H1 (cell line): Measurements from ENCODE around the gene ZBTB38. TPM values are rescaled to one million over a fixed set of nuclear protein-coding genes. Genes with fewer than 3 reads are reported as not detected.

ENCODE experiments used
- CTCF ChIA-PET: fragments of 300-600 bp; sonication (Branson Sonifier 250); formaldehyde crosslinking; loops from one replicate; lab custom pipeline; 2021; ENCODE audit not compliant: partially characterized antibody; lab: Charles Lee
- POLR2A ChIA-PET: fragments of 300-600 bp; sonication (Branson Sonifier 250); formaldehyde crosslinking; loops from one replicate; lab custom pipeline; 2021; ENCODE audit warnings: inconsistent platforms; ENCODE audit not compliant: partially characterized antibody; lab: Charles Lee
- DNase-seq, 2 experiments: peaks; one replicate each; pipeline versions ENCODE4 v3.0.0 to v3.0.0-alpha.2; 2010 to 2022; ENCODE audit warnings: low spot score in 2 of 2, low read depth in 1 of 2, mixed read lengths in 1 of 2
- FAIRE-seq: peaks from 2 replicates; lab custom pipeline; 2011; peaks lifted over from hg19 to GRCh38; lab: Jason Lieb, UNC
- H2AFZ ChIP-seq: 2 replicates; pipeline ENCODE4 v1.8.1; 2012; ENCODE audit warnings: low read length, inconsistent platforms
- H2AK5ac ChIP-seq: 2 replicates; pipeline ENCODE4 v1.6.1; 2013; ENCODE audit warnings: low read depth, low read length
- H2BK120ac ChIP-seq: replicated peaks from 2 replicates; pipeline ENCODE3; 2013; ENCODE audit warnings: low read depth, low read length, inconsistent platforms
- H2BK12ac ChIP-seq: 2 replicates; pipeline ENCODE4 v1.6.1; 2013; ENCODE audit warnings: low read depth, low read length
- H2BK15ac ChIP-seq: 2 replicates; pipeline ENCODE4 v1.6.1; 2013; ENCODE audit warnings: low read length
- H2BK20ac ChIP-seq: 2 replicates; pipeline ENCODE4 v1.6.1; 2013; ENCODE audit warnings: low read length
- H2BK5ac ChIP-seq: 2 replicates; pipeline ENCODE4 v1.6.1; 2013; ENCODE audit warnings: low read depth, low read length
- H3K14ac ChIP-seq: 2 replicates; pipeline ENCODE4 v1.6.1; 2013; ENCODE audit warnings: inconsistent platforms; ENCODE audit not compliant: insufficient read length
- H3K18ac ChIP-seq: 2 replicates; pipeline ENCODE4 v1.6.1; 2013; ENCODE audit warnings: low read length; ENCODE audit errors: extremely low read depth
- H3K23ac ChIP-seq: 2 replicates; pipeline ENCODE4 v1.6.1; 2013; ENCODE audit warnings: inconsistent platforms; ENCODE audit not compliant: insufficient read length
- H3K23me2 ChIP-seq: 2 replicates; pipeline ENCODE4 v1.6.1; 2013; ENCODE audit warnings: low read depth, low read length
- H3K27ac ChIP-seq: 2 replicates; pipeline ENCODE4 v1.6.1; 2011; ENCODE audit warnings: low read depth, low read length, inconsistent platforms
- H3K27me3 ChIP-seq, 4 experiments: replicated peaks in 1 of 4; 1 replicate in 1 of 4; 2 replicates in 3 of 4; pipeline versions ENCODE4 v1.6.1 to v1.8.1; 2011 to 2013; ENCODE audit warnings: low read length in 3 of 4, mild to moderate bottlenecking in 3 of 4, inconsistent platforms in 2 of 4, mixed read lengths in 2 of 4, moderate library complexity in 1 of 4; ENCODE audit not compliant: control insufficient read depth in 3 of 4, insufficient read depth in 3 of 4; ENCODE audit errors: extremely low read depth in 1 of 4
- H3K36me3 ChIP-seq, 4 experiments: 2 replicates each; pipeline versions ENCODE4 v1.6.1 to v1.8.1; 2011 to 2013; ENCODE audit warnings: mild to moderate bottlenecking in 4 of 4, low read length in 3 of 4, moderate library complexity in 2 of 4, control low read depth in 1 of 4, inconsistent platforms in 1 of 4; ENCODE audit not compliant: insufficient read depth in 4 of 4, control insufficient read depth in 2 of 4
- H3K4ac ChIP-seq: replicated peaks from 2 replicates; pipeline ENCODE3; 2013; ENCODE audit warnings: low read length, low read depth, mixed read lengths, inconsistent platforms; ENCODE audit not compliant: insufficient read length
- H3K4me1 ChIP-seq, 4 experiments: replicated peaks in 1 of 4; 1 replicate in 1 of 4; 2 replicates in 3 of 4; pipeline versions ENCODE4 v1.6.1 to v1.8.1; 2011 to 2013; ENCODE audit warnings: low read length in 3 of 4, inconsistent platforms in 2 of 4, mixed read lengths in 1 of 4; ENCODE audit not compliant: insufficient read depth in 4 of 4, control insufficient read depth in 3 of 4
- H3K4me2 ChIP-seq, 2 experiments: 2 replicates each; pipeline versions ENCODE4 v1.6.1 to v1.8.1; 2011 to 2013; ENCODE audit warnings: low read depth in 2 of 2, low read length in 2 of 2, control low read depth in 1 of 2, inconsistent platforms in 1 of 2, mild to moderate bottlenecking in 1 of 2; ENCODE audit not compliant: insufficient read depth in 1 of 2
- H3K4me3 ChIP-seq, 4 experiments: fragments of 200-600, 300-600 bp in 1 of 4; sonication (generic), shearing (Covaris generic), sonication (Bioruptor Twin) in 1 of 4; 2 replicates each; pipeline versions ENCODE4 v1.5.1 to v1.8.1; 2011 to 2016; ENCODE audit warnings: low read length in 4 of 4, low read depth in 3 of 4, control low read depth in 2 of 4, inconsistent platforms in 2 of 4, mild to moderate bottlenecking in 2 of 4, mixed read lengths in 1 of 4, moderate library complexity in 1 of 4; ENCODE audit not compliant: insufficient read depth in 2 of 4; ENCODE audit errors: extremely low read depth in 1 of 4
- H3K56ac ChIP-seq: replicated peaks from 2 replicates; pipeline ENCODE3; 2013; ENCODE audit warnings: low read depth, mild to moderate bottlenecking, mixed read lengths, low read length, inconsistent platforms; ENCODE audit not compliant: insufficient read length
- H3K79me1 ChIP-seq: 2 replicates; pipeline ENCODE4 v1.6.1; 2013; ENCODE audit warnings: low read depth, low read length, control low read depth
- H3K79me2 ChIP-seq, 2 experiments: 2 replicates each; pipeline versions ENCODE4 v1.6.1 to v1.8.1; 2012 to 2013; ENCODE audit warnings: low read length in 2 of 2, mild to moderate bottlenecking in 2 of 2, inconsistent platforms in 1 of 2; ENCODE audit not compliant: insufficient read depth in 2 of 2, control insufficient read depth in 1 of 2
- H3K9ac ChIP-seq, 4 experiments: replicated peaks in 1 of 4; 1 replicate in 1 of 4; 2 replicates in 3 of 4; pipeline versions ENCODE4 v1.6.1 to v1.8.1; 2011 to 2013; ENCODE audit warnings: low read depth in 3 of 4, low read length in 3 of 4, control low read depth in 2 of 4, mild to moderate bottlenecking in 2 of 4, moderate library complexity in 2 of 4, inconsistent platforms in 1 of 4; ENCODE audit errors: extremely low read depth in 1 of 4
- H3K9me3 ChIP-seq, 2 experiments: 2 replicates each; pipeline versions ENCODE4 v1.6.1 to v1.8.1; 2012 to 2013; ENCODE audit warnings: mild to moderate bottlenecking in 2 of 2, moderate library complexity in 2 of 2, control low read depth in 1 of 2, inconsistent platforms in 1 of 2, low read depth in 1 of 2, low read length in 1 of 2, mixed read lengths in 1 of 2; ENCODE audit not compliant: insufficient read depth in 2 of 2
- H4K20me1 ChIP-seq, 2 experiments: replicated peaks in 1 of 2; 2 replicates each; pipeline versions ENCODE3 to v1.8.1; 2011 to 2013; ENCODE audit warnings: inconsistent platforms in 2 of 2, low read length in 2 of 2, mild to moderate bottlenecking in 1 of 2; ENCODE audit not compliant: insufficient read depth in 2 of 2, control insufficient read depth in 1 of 2
- H4K5ac ChIP-seq: 2 replicates; pipeline ENCODE4 v1.6.1; 2013; ENCODE audit warnings: low read length, low read depth, mixed read lengths, inconsistent platforms; ENCODE audit not compliant: insufficient read length
- H4K8ac ChIP-seq: 2 replicates; pipeline ENCODE4 v1.8.0; 2013; ENCODE audit warnings: mild to moderate bottlenecking, moderate library complexity, low read length, inconsistent platforms; ENCODE audit not compliant: insufficient read depth; ENCODE audit errors: extremely low read depth
- H4K91ac ChIP-seq: replicated peaks from 2 replicates; pipeline ENCODE3; 2013; ENCODE audit warnings: low read length, mixed read lengths, inconsistent platforms; ENCODE audit not compliant: insufficient read length
- ATF3 ChIP-seq: IDR thresholded peaks from 2 replicates; pipeline ENCODE4 v1.6.1; 2011; ENCODE audit warnings: low read depth, mild to moderate bottlenecking, low read length; ENCODE audit not compliant: insufficient read depth
- CTBP2 ChIP-seq: IDR thresholded peaks from 2 replicates; pipeline ENCODE4 v1.7.0; 2011; ENCODE audit warnings: borderline replicate concordance, mild to moderate bottlenecking, moderate library complexity, mixed read lengths, low read length; ENCODE audit not compliant: insufficient read depth, insufficient read length
- EGR1 ChIP-seq: IDR thresholded peaks from 2 replicates; pipeline ENCODE4 v1.6.1; 2011; ENCODE audit warnings: low read depth, low read length, borderline replicate concordance
- HDAC6 ChIP-seq: IDR thresholded peaks from one replicate; pipeline ENCODE4 v1.7.1; 2012; ENCODE audit warnings: low read depth, mild to moderate bottlenecking, inconsistent platforms, low read length, moderate library complexity
- KDM1A ChIP-seq: fragments of 200-600, 300-600 bp; sonication (generic); IDR thresholded peaks from 2 replicates; pipeline ENCODE4 v1.7.1; 2016; ENCODE audit warnings: mild to moderate bottlenecking, low read length, borderline replicate concordance
- POLR2AphosphoS5 ChIP-seq: IDR thresholded peaks from 2 replicates; pipeline ENCODE4 v1.6.1; 2011; ENCODE audit warnings: low read depth, low read length
- SAP30 ChIP-seq: fragments of 300-600 bp; sonication (generic); IDR thresholded peaks from 2 replicates; pipeline ENCODE4 v1.7.1; 2012; ENCODE audit warnings: low read length, moderate library complexity, mild to moderate bottlenecking, inconsistent platforms; ENCODE audit not compliant: insufficient read depth, insufficient replicate concordance
- SIX5 ChIP-seq: IDR thresholded peaks from 2 replicates; pipeline ENCODE4 v1.6.1; 2011; ENCODE audit warnings: mild to moderate bottlenecking, low read depth, low read length
- SP1 ChIP-seq: IDR thresholded peaks from 2 replicates; pipeline ENCODE4 v1.6.1; 2011; ENCODE audit warnings: low read depth, low read length
- SP2 ChIP-seq: IDR thresholded peaks from 2 replicates; pipeline ENCODE4 v1.6.1; 2012; ENCODE audit warnings: mild to moderate bottlenecking, low read length, inconsistent platforms
- TAF1 ChIP-seq: IDR thresholded peaks from 2 replicates; pipeline ENCODE4 v1.6.1; 2011; ENCODE audit warnings: mild to moderate bottlenecking, low read depth, low read length
- WGBS, 2 experiments: shearing (Covaris generic) in 1 of 2; methylation state at CpG; one replicate each; pipeline versions ENCODE4 v1.1.6 to v1.1.7; 2013 to 2015; ENCODE audit warnings: low lambda C conversion rate in 2 of 2, mixed read lengths in 2 of 2, inconsistent platforms in 1 of 2, low coverage in 1 of 2, missing lambda C conversion rate in 1 of 2; ENCODE audit not compliant: insufficient replicate concordance in 2 of 2, insufficient coverage in 1 of 2, insufficient read length in 1 of 2; ENCODE audit errors: extremely low coverage in 1 of 2, missing lambda C conversion rate in 1 of 2; 5-methylcytosine and 5-hydroxymethylcytosine counted together
- polyA plus RNA-seq, 7 experiments: library from polyadenylated mRNA; depleted of rRNA in 3 of 7; stranded (reverse) in 5 of 7; unstranded in 2 of 7; fragments of >200 nt in 5 of 7; fragments of 200-250 nt in 2 of 7; gene quantifications; 1 replicate in 5 of 7; 2 replicates in 1 of 7; 4 replicates in 1 of 7; pipeline versions ENCODE4 v1.2.1 to v1.2.3, GENCODE V29; 2011 to 2013; ENCODE audit warnings: missing spikeins in 2 of 7, mixed read lengths in 2 of 7
- total RNA-seq: library from RNA; stranded (reverse); fragmentation: NEBNext Ultra II Directional; extraction: Animal tissue kit (Norgen Biotek cat#: 25700); gene quantifications from 2 replicates; pipeline ENCODE4 v1.2.1, GENCODE V29; 2021

Gene ZBTB38
- total and polyA plus RNA-seq, 2 of the 8 experiments (the other 6 are each of a cell fraction or from before 2014, with no cell fraction given): 4.4 to 10.5 TPM

DNA sequence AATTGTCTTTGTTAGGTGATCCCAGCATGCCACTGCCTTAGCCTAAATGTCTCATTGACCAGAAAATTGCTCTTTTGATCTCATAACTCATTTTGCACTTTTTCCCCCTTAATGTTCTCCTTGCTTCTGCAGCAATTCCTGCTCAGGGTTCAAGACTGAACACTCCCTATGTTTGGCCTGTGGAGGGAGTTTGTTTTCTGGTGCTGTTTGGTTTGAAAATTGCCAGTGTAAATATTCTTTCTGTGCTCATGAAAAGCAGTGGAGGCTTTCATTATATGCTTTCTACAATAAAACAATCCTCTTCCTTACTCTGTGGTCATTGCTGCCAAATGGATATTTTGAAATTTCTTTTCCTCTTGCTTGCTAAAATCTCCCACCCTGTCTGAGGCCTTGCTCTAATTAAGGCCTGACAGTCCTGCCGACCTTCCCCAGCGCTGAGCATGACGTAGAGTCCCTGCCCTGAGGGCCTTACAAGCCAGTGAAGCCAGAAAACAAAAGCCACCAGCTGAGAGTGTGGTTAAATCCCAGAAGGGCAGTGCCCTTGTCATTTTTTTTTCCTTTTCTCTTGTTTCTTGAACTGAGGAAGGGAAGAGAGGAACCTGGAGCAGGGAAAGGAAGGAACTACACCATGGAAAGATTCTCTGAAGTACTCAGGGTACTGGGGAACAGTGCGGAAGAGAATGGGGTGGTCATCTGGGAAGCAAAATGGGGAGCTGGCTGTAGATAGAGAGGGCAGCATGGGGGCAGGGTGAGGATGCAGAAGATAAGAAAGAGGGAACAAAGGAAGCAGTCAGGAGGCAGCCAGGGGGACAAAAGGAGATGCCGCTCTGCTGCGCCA lies 24.8 kb downstream of the ZBTB38 start:
- no peak overlapping the region for H3K56ac ChIP-seq
- peak overlapping the region; percentile 1; the same call in 1 of the 2 replicates for H2BK12ac ChIP-seq
- H3K23ac ChIP-seq: no peak overlapping the region
- no peak overlapping the region for H2BK15ac ChIP-seq
- FAIRE-seq (peak; percentile 48), DNase-seq (no peak)
- H3K27ac ChIP-seq: peak overlapping the region; percentile 5; the same call in 1 of the 2 replicates
- no peak overlapping the region for H4K91ac ChIP-seq
- no peak overlapping the region for H3K14ac ChIP-seq
- H2BK5ac ChIP-seq: peak overlapping the region; percentile 71
- H2AK5ac ChIP-seq: no peak overlapping the region
- H2BK20ac ChIP-seq: peak overlapping the region; percentile 55
- H3K4me3 ChIP-seq: no peak overlapping the region; a peak in 2 of 8 replicates
- peak overlapping the region; percentile 71 for H3K18ac ChIP-seq
- no peaks in the 10 kb centered on the region for H3K36me3 ChIP-seq
- no peak overlapping the region for H2BK120ac ChIP-seq
- no peaks in the 10 kb centered on the region for H4K20me1 ChIP-seq
- WGBS, 2 experiments: 37% methylated on average over 6 of the region's 6 CpGs; no CpG with 5 or more reads in 1 of the 2 experiments
- H4K5ac ChIP-seq: no peak overlapping the region
- no peaks in the 10 kb centered on the region for H3K79me2 ChIP-seq
- no peaks in the 10 kb centered on the region for H3K9me3 ChIP-seq
- POLR2A ChIA-PET: interaction anchor here (0.8 to 1.0 kb wide), 3 partner anchors 10 to 20 kb away, joined by 3 to 5 read pairs (median 4); no protein-coding TSS in a partner anchor
- H3K9ac ChIP-seq: peak overlapping the region in 3 of 4 experiments; percentile 2 to 34 (median 4); a peak in 2 of 7 replicates
- CTCF ChIA-PET: interaction anchor here (0.6 to 1.6 kb wide), 7 partner anchors 8 to 1277 kb away, joined by 3 to 6 read pairs (median 3); no protein-coding TSS in a partner anchor
- H3K79me1 ChIP-seq: no peaks in the 10 kb centered on the region
- H4K8ac ChIP-seq: no peak overlapping the region
- peak overlapping the region; percentile 33 for H2AFZ ChIP-seq
- no peaks in the 10 kb centered on the region for H3K27me3 ChIP-seq
- peak overlapping the region; percentile 21 to 49 for H3K4me2 ChIP-seq
- H3K4ac ChIP-seq: no peak overlapping the region
- peaks cover 6 to 17% (median 10%) of the 10 kb centered on the region in 4 experiments; a peak in 6 of 7 replicates for H3K4me1 ChIP-seq
- no peaks in the 10 kb centered on the region; the same call in 1 of the 2 replicates for H3K23me2 ChIP-seq
- TF ChIP-seq EGR1: no peak
- no peak for TF ChIP-seq POLR2AphosphoS5
- TF ChIP-seq HDAC6: no peak
- no peak for TF ChIP-seq ATF3
- no peak for TF ChIP-seq SP2
- TF ChIP-seq CTBP2: no peak
- no peak for TF ChIP-seq SIX5
- TF ChIP-seq KDM1A: peak; percentile 34; the same call in 1 of the 2 replicates
- TF ChIP-seq TAF1: no peak
- TF ChIP-seq SP1: no peak
- TF ChIP-seq SAP30: no peak
